ENCODE measurements around the gene RGS6.

- TF ChIP-seq TARDBP (IDR thresholded peaks at IDR 0.05), result no peak
- TF ChIP-seq FOXA1 (IDR thresholded peaks at IDR 0.05), result no peak
- no peak for TF ChIP-seq BHLHE40 (IDR thresholded peaks at IDR 0.05; ENCODE audit: borderline replicate concordance)
- no peak for TF ChIP-seq FOXM1 (IDR thresholded peaks at IDR 0.05; ENCODE audit: borderline replicate concordance)
- no peak for TF ChIP-seq SP1 (IDR thresholded peaks at IDR 0.05)
- no peak for TF ChIP-seq SUZ12 (IDR thresholded peaks at IDR 0.05)
- no peak for TF ChIP-seq LEF1 (IDR thresholded peaks at IDR 0.05; ENCODE audit: borderline replicate concordance)
- TF ChIP-seq L3MBTL2 (conservative IDR thresholded peaks at IDR 0.05), result no peak
- TF ChIP-seq ELF4 (IDR thresholded peaks at IDR 0.05), result no peak
- no peak for TF ChIP-seq ZNF384 (IDR thresholded peaks at IDR 0.05)
Observed at GRCh38 chr14:72448212-72448611, 516.0 kb downstream of the RGS6 start.
